H1 (cell line): ENCODE data around the gene CPNE8. TPM values are rescaled to one million over a fixed set of nuclear protein-coding genes. Genes with fewer than 3 reads are reported as not detected.

Source experiments
- CTCF ChIA-PET: fragments of 300-600 bp; sonication (Branson Sonifier 250); formaldehyde crosslinking; loops from one replicate; lab custom pipeline; 2021; ENCODE audit not compliant: partially characterized antibody; lab: Charles Lee
- POLR2A ChIA-PET: fragments of 300-600 bp; sonication (Branson Sonifier 250); formaldehyde crosslinking; loops from one replicate; lab custom pipeline; 2021; ENCODE audit warnings: inconsistent platforms; ENCODE audit not compliant: partially characterized antibody; lab: Charles Lee
- DNase-seq, 2 experiments: peaks; one replicate each; pipeline versions ENCODE4 v3.0.0 to v3.0.0-alpha.2; 2010 to 2022; ENCODE audit warnings: low spot score in 2 of 2, low read depth in 1 of 2, mixed read lengths in 1 of 2
- FAIRE-seq: peaks from 2 replicates; lab custom pipeline; 2011; peaks lifted over from hg19 to GRCh38; lab: Jason Lieb, UNC
- H2AFZ ChIP-seq: 2 replicates; pipeline ENCODE4 v1.8.1; 2012; ENCODE audit warnings: low read length, inconsistent platforms
- H2AK5ac ChIP-seq: 2 replicates; pipeline ENCODE4 v1.6.1; 2013; ENCODE audit warnings: low read depth, low read length
- H2BK120ac ChIP-seq: replicated peaks from 2 replicates; pipeline ENCODE3; 2013; ENCODE audit warnings: low read depth, low read length, inconsistent platforms
- H2BK12ac ChIP-seq: 2 replicates; pipeline ENCODE4 v1.6.1; 2013; ENCODE audit warnings: low read depth, low read length
- H2BK15ac ChIP-seq: 2 replicates; pipeline ENCODE4 v1.6.1; 2013; ENCODE audit warnings: low read length
- H2BK20ac ChIP-seq: 2 replicates; pipeline ENCODE4 v1.6.1; 2013; ENCODE audit warnings: low read length
- H2BK5ac ChIP-seq: 2 replicates; pipeline ENCODE4 v1.6.1; 2013; ENCODE audit warnings: low read depth, low read length
- H3K14ac ChIP-seq: 2 replicates; pipeline ENCODE4 v1.6.1; 2013; ENCODE audit warnings: inconsistent platforms; ENCODE audit not compliant: insufficient read length
- H3K18ac ChIP-seq: 2 replicates; pipeline ENCODE4 v1.6.1; 2013; ENCODE audit warnings: low read length; ENCODE audit errors: extremely low read depth
- H3K23ac ChIP-seq: 2 replicates; pipeline ENCODE4 v1.6.1; 2013; ENCODE audit warnings: inconsistent platforms; ENCODE audit not compliant: insufficient read length
- H3K23me2 ChIP-seq: 2 replicates; pipeline ENCODE4 v1.6.1; 2013; ENCODE audit warnings: low read depth, low read length
- H3K27ac ChIP-seq: 2 replicates; pipeline ENCODE4 v1.6.1; 2011; ENCODE audit warnings: low read depth, low read length, inconsistent platforms
- H3K27me3 ChIP-seq, 4 experiments: replicated peaks in 1 of 4; 1 replicate in 1 of 4; 2 replicates in 3 of 4; pipeline versions ENCODE4 v1.6.1 to v1.8.1; 2011 to 2013; ENCODE audit warnings: low read length in 3 of 4, mild to moderate bottlenecking in 3 of 4, inconsistent platforms in 2 of 4, mixed read lengths in 2 of 4, moderate library complexity in 1 of 4; ENCODE audit not compliant: control insufficient read depth in 3 of 4, insufficient read depth in 3 of 4; ENCODE audit errors: extremely low read depth in 1 of 4
- H3K36me3 ChIP-seq, 4 experiments: 2 replicates each; pipeline versions ENCODE4 v1.6.1 to v1.8.1; 2011 to 2013; ENCODE audit warnings: mild to moderate bottlenecking in 4 of 4, low read length in 3 of 4, moderate library complexity in 2 of 4, control low read depth in 1 of 4, inconsistent platforms in 1 of 4; ENCODE audit not compliant: insufficient read depth in 4 of 4, control insufficient read depth in 2 of 4
- H3K4ac ChIP-seq: replicated peaks from 2 replicates; pipeline ENCODE3; 2013; ENCODE audit warnings: low read length, low read depth, mixed read lengths, inconsistent platforms; ENCODE audit not compliant: insufficient read length
- H3K4me1 ChIP-seq, 4 experiments: replicated peaks in 1 of 4; 1 replicate in 1 of 4; 2 replicates in 3 of 4; pipeline versions ENCODE4 v1.6.1 to v1.8.1; 2011 to 2013; ENCODE audit warnings: low read length in 3 of 4, inconsistent platforms in 2 of 4, mixed read lengths in 1 of 4; ENCODE audit not compliant: insufficient read depth in 4 of 4, control insufficient read depth in 3 of 4
- H3K4me2 ChIP-seq, 2 experiments: 2 replicates each; pipeline versions ENCODE4 v1.6.1 to v1.8.1; 2011 to 2013; ENCODE audit warnings: low read depth in 2 of 2, low read length in 2 of 2, control low read depth in 1 of 2, inconsistent platforms in 1 of 2, mild to moderate bottlenecking in 1 of 2; ENCODE audit not compliant: insufficient read depth in 1 of 2
- H3K4me3 ChIP-seq, 4 experiments: fragments of 200-600, 300-600 bp in 1 of 4; sonication (generic), shearing (Covaris generic), sonication (Bioruptor Twin) in 1 of 4; 2 replicates each; pipeline versions ENCODE4 v1.5.1 to v1.8.1; 2011 to 2016; ENCODE audit warnings: low read length in 4 of 4, low read depth in 3 of 4, control low read depth in 2 of 4, inconsistent platforms in 2 of 4, mild to moderate bottlenecking in 2 of 4, mixed read lengths in 1 of 4, moderate library complexity in 1 of 4; ENCODE audit not compliant: insufficient read depth in 2 of 4; ENCODE audit errors: extremely low read depth in 1 of 4
- H3K56ac ChIP-seq: replicated peaks from 2 replicates; pipeline ENCODE3; 2013; ENCODE audit warnings: low read depth, mild to moderate bottlenecking, mixed read lengths, low read length, inconsistent platforms; ENCODE audit not compliant: insufficient read length
- H3K79me1 ChIP-seq: 2 replicates; pipeline ENCODE4 v1.6.1; 2013; ENCODE audit warnings: low read depth, low read length, control low read depth
- H3K79me2 ChIP-seq, 2 experiments: 2 replicates each; pipeline versions ENCODE4 v1.6.1 to v1.8.1; 2012 to 2013; ENCODE audit warnings: low read length in 2 of 2, mild to moderate bottlenecking in 2 of 2, inconsistent platforms in 1 of 2; ENCODE audit not compliant: insufficient read depth in 2 of 2, control insufficient read depth in 1 of 2
- H3K9ac ChIP-seq, 4 experiments: replicated peaks in 1 of 4; 1 replicate in 1 of 4; 2 replicates in 3 of 4; pipeline versions ENCODE4 v1.6.1 to v1.8.1; 2011 to 2013; ENCODE audit warnings: low read depth in 3 of 4, low read length in 3 of 4, control low read depth in 2 of 4, mild to moderate bottlenecking in 2 of 4, moderate library complexity in 2 of 4, inconsistent platforms in 1 of 4; ENCODE audit errors: extremely low read depth in 1 of 4
- H3K9me3 ChIP-seq, 2 experiments: 2 replicates each; pipeline versions ENCODE4 v1.6.1 to v1.8.1; 2012 to 2013; ENCODE audit warnings: mild to moderate bottlenecking in 2 of 2, moderate library complexity in 2 of 2, control low read depth in 1 of 2, inconsistent platforms in 1 of 2, low read depth in 1 of 2, low read length in 1 of 2, mixed read lengths in 1 of 2; ENCODE audit not compliant: insufficient read depth in 2 of 2
- H4K20me1 ChIP-seq, 2 experiments: replicated peaks in 1 of 2; 2 replicates each; pipeline versions ENCODE3 to v1.8.1; 2011 to 2013; ENCODE audit warnings: inconsistent platforms in 2 of 2, low read length in 2 of 2, mild to moderate bottlenecking in 1 of 2; ENCODE audit not compliant: insufficient read depth in 2 of 2, control insufficient read depth in 1 of 2
- H4K5ac ChIP-seq: 2 replicates; pipeline ENCODE4 v1.6.1; 2013; ENCODE audit warnings: low read length, low read depth, mixed read lengths, inconsistent platforms; ENCODE audit not compliant: insufficient read length
- H4K8ac ChIP-seq: 2 replicates; pipeline ENCODE4 v1.8.0; 2013; ENCODE audit warnings: mild to moderate bottlenecking, moderate library complexity, low read length, inconsistent platforms; ENCODE audit not compliant: insufficient read depth; ENCODE audit errors: extremely low read depth
- H4K91ac ChIP-seq: replicated peaks from 2 replicates; pipeline ENCODE3; 2013; ENCODE audit warnings: low read length, mixed read lengths, inconsistent platforms; ENCODE audit not compliant: insufficient read length
- ATF2 ChIP-seq: IDR thresholded peaks from 2 replicates; pipeline ENCODE4 v1.6.1; 2012; ENCODE audit warnings: low read length, inconsistent platforms
- CBX5 ChIP-seq: fragments of 300-800, 300-1000 bp; sonication (generic); IDR thresholded peaks from 2 replicates; pipeline ENCODE4 v1.7.1; 2016; ENCODE audit warnings: antibody characterized with exemption, low read length, low read depth
- CHD1 ChIP-seq: IDR thresholded peaks from 2 replicates; pipeline ENCODE4 v1.6.1; 2012; ENCODE audit warnings: low read depth, low read length, improper control_type of control experiment
- EGR1 ChIP-seq: IDR thresholded peaks from 2 replicates; pipeline ENCODE4 v1.6.1; 2011; ENCODE audit warnings: low read depth, low read length, borderline replicate concordance
- EZH2 ChIP-seq: fragments of 200-600 bp; sonication (generic); IDR thresholded peaks from 2 replicates; pipeline ENCODE4 v1.7.1; 2012; ENCODE audit warnings: low read depth, mild to moderate bottlenecking, moderate library complexity, low read length, inconsistent platforms; ENCODE audit not compliant: severe bottlenecking
- FOSL1 ChIP-seq: IDR thresholded peaks from 2 replicates; pipeline ENCODE4 v1.6.1; 2011; ENCODE audit warnings: mild to moderate bottlenecking, low read depth, low read length, moderate library complexity; ENCODE audit not compliant: insufficient read depth
- HDAC2 ChIP-seq, 2 experiments: fragments of 300-600 bp in 1 of 2; sonication (generic) in 1 of 2; IDR thresholded peaks; 2 replicates each; pipeline ENCODE4 v1.6.1; 2011 to 2012; ENCODE audit warnings: low read depth in 2 of 2, low read length in 2 of 2, mild to moderate bottlenecking in 2 of 2, moderate library complexity in 2 of 2, borderline replicate concordance in 1 of 2, inconsistent platforms in 1 of 2
- KDM1A ChIP-seq: fragments of 200-600, 300-600 bp; sonication (generic); IDR thresholded peaks from 2 replicates; pipeline ENCODE4 v1.7.1; 2016; ENCODE audit warnings: mild to moderate bottlenecking, low read length, borderline replicate concordance
- RXRA ChIP-seq: IDR thresholded peaks from 2 replicates; pipeline ENCODE4 v1.6.1; 2011; ENCODE audit warnings: low read depth, mild to moderate bottlenecking, low read length, moderate library complexity; ENCODE audit not compliant: insufficient read depth
- SIX5 ChIP-seq: IDR thresholded peaks from 2 replicates; pipeline ENCODE4 v1.6.1; 2011; ENCODE audit warnings: mild to moderate bottlenecking, low read depth, low read length
- TAF1 ChIP-seq: IDR thresholded peaks from 2 replicates; pipeline ENCODE4 v1.6.1; 2011; ENCODE audit warnings: mild to moderate bottlenecking, low read depth, low read length
- USF2 ChIP-seq: IDR thresholded peaks from 2 replicates; pipeline ENCODE4 v1.6.1; 2011; ENCODE audit warnings: low read length, improper control_type of control experiment
- WGBS, 2 experiments: shearing (Covaris generic) in 1 of 2; methylation state at CpG; one replicate each; pipeline versions ENCODE4 v1.1.6 to v1.1.7; 2013 to 2015; ENCODE audit warnings: low lambda C conversion rate in 2 of 2, mixed read lengths in 2 of 2, inconsistent platforms in 1 of 2, low coverage in 1 of 2, missing lambda C conversion rate in 1 of 2; ENCODE audit not compliant: insufficient replicate concordance in 2 of 2, insufficient coverage in 1 of 2, insufficient read length in 1 of 2; ENCODE audit errors: extremely low coverage in 1 of 2, missing lambda C conversion rate in 1 of 2; 5-methylcytosine and 5-hydroxymethylcytosine counted together
- polyA plus RNA-seq, 7 experiments: library from polyadenylated mRNA; depleted of rRNA in 3 of 7; stranded (reverse) in 5 of 7; unstranded in 2 of 7; fragments of >200 nt in 5 of 7; fragments of 200-250 nt in 2 of 7; gene quantifications; 1 replicate in 5 of 7; 2 replicates in 1 of 7; 4 replicates in 1 of 7; pipeline versions ENCODE4 v1.2.1 to v1.2.3, GENCODE V29; 2011 to 2013; ENCODE audit warnings: missing spikeins in 2 of 7, mixed read lengths in 2 of 7
- total RNA-seq: library from RNA; stranded (reverse); fragmentation: NEBNext Ultra II Directional; extraction: Animal tissue kit (Norgen Biotek cat#: 25700); gene quantifications from 2 replicates; pipeline ENCODE4 v1.2.1, GENCODE V29; 2021

The CPNE8 gene
- total and polyA plus RNA-seq, 2 of the 8 experiments (the other 6 are each of a cell fraction or from before 2014, with no cell fraction given) = 2.5 to 6.8 TPM

GRCh38 chr12:38639625-38640024, 265.8 kb downstream of the CPNE8 start:
- Histone ChIP-seq H2BK12ac (no peak overlapping the region), H3K14ac (no peak overlapping the region), H2BK20ac (no peak overlapping the region), H4K8ac (no peak overlapping the region), H4K5ac (no peak overlapping the region), H3K4me1 (no peaks in the 10 kb centered on the region), H3K4me2 (no peak overlapping the region), H2BK120ac (no peak overlapping the region), H4K91ac (no peak overlapping the region), H3K27me3 (no peaks in the 10 kb centered on the region), H2AFZ (no peak overlapping the region), H3K18ac (no peak overlapping the region), H3K9ac (no peak overlapping the region), H2AK5ac (no peak overlapping the region), H3K56ac (no peak overlapping the region), H3K4ac (no peak overlapping the region), H3K79me2 (no peaks in the 10 kb centered on the region), H3K23me2 (no peaks in the 10 kb centered on the region), H4K20me1 (no peaks in the 10 kb centered on the region), H3K79me1 (no peaks in the 10 kb centered on the region), H3K27ac (no peak overlapping the region), H2BK15ac (no peak overlapping the region), H3K36me3 (no peaks in the 10 kb centered on the region), H3K23ac (no peak overlapping the region), H2BK5ac (no peak overlapping the region), H3K4me3 (no peak overlapping the region), H3K9me3 (no peaks in the 10 kb centered on the region)
- 86% methylated on average over 7 of the region's 7 CpGs; no CpG with 5 or more reads in 1 of the 2 experiments for WGBS, 2 experiments
- no peak for DNase-seq
- ChIA-PET POLR2A (no interaction called here), CTCF (no interaction called here)
- no peak for FAIRE-seq
- TF ChIP-seq SIX5 (no peak), EZH2 (no peak), ATF2 (no peak), RXRA (no peak), CBX5 (no peak), HDAC2 (IDR thresholded peaks at IDR 0.05; ENCODE audit: borderline replicate concordance in 1 of 2, low read depth in 2 of 2, low read length in 2 of 2) (no peak), USF2 (no peak), CHD1 (no peak), FOSL1 (no peak), EGR1 (no peak), KDM1A (no peak), TAF1 (no peak)
